Glomerular visceral epithelial cell (primary cell): Measurements from ENCODE around the gene NBPF26.
"Not testable (repeated sequence)": the region's sequence is repeated elsewhere in the genome, so short reads cannot be mapped to it uniquely, and the experiment has no call there.

Experiments
- DNase-seq: peaks from one replicate; pipeline ENCODE4 v3.0.0-alpha.2; 2016; ENCODE audit errors: extremely low spot score

Gene NBPF26

GRCh38 chr1:120723715-120724402 lies at the start of gene NBPF26:
Gene NBPF26 (plus strand): TSS chr1:120723945.
- peak; percentile 49 for DNase-seq

- not testable (repeated sequence) for DNase-seq
Observed at GRCh38 chr1:120680106-120680819, 43.5 kb upstream of the NBPF26 start.

- DNase-seq: not testable (repeated sequence)
Observed at GRCh38 chr1:120680938-120681337, 42.8 kb upstream of the NBPF26 start.

- not testable (repeated sequence) for DNase-seq
Observed at GRCh38 chr1:120684397-120684796, 39.3 kb upstream of the NBPF26 start.

GRCh38 chr1:120685622-120686021 lies 38.1 kb upstream of the NBPF26 start:
- DNase-seq: not testable (repeated sequence)

GRCh38 chr1:120687250-120687649 lies 36.5 kb upstream of the NBPF26 start:
- DNase-seq: not testable (repeated sequence)

- not testable (repeated sequence) for DNase-seq
Observed at GRCh38 chr1:120700807-120701562, 22.8 kb upstream of the NBPF26 start.

GRCh38 chr1:120723358-120723714 lies 409 bp upstream of the NBPF26 start:
- not testable (repeated sequence) for DNase-seq

- DNase-seq: not testable (repeated sequence)
Observed at GRCh38 chr1:120724507-120724906, 762 bp downstream of the NBPF26 start.

GRCh38 chr1:120728811-120729210 lies 5.1 kb downstream of the NBPF26 start:
- not testable (repeated sequence) for DNase-seq

GRCh38 chr1:120769090-120769489 lies 45.3 kb downstream of the NBPF26 start:
- DNase-seq: not testable (repeated sequence)

- not testable (repeated sequence) for DNase-seq
Observed at GRCh38 chr1:120805452-120805851, 81.7 kb downstream of the NBPF26 start.

- DNase-seq: peak; percentile 13
Observed at GRCh38 chr1:120811822-120812221, 88.1 kb downstream of the NBPF26 start.

- DNase-seq: not testable (repeated sequence)
Observed at GRCh38 chr1:120825051-120825450, 101.3 kb downstream of the NBPF26 start.

GRCh38 chr1:120826623-120827022 lies 102.9 kb downstream of the NBPF26 start:
- not testable (repeated sequence) for DNase-seq

GRCh38 chr1:120844186-120844944 lies 120.6 kb downstream of the NBPF26 start:
- DNase-seq: peak; percentile 44

GRCh38 chr1:120844945-120845330 lies 121.2 kb downstream of the NBPF26 start:
- DNase-seq: not testable (repeated sequence)

GRCh38 chr1:120849400-120850286 lies 125.9 kb downstream of the NBPF26 start:
- not testable (repeated sequence) for DNase-seq

- peak; percentile 46 for DNase-seq
Observed at GRCh38 chr1:120850287-120850536, 126.5 kb downstream of the NBPF26 start.

- DNase-seq: peak; percentile 91
Observed at GRCh38 chr1:120850537-120851421, 127.0 kb downstream of the NBPF26 start.
